DOHH2 (cell line): ENCODE results near the gene ADCY7.

Experiments used
- EZH2phosphoT487 ChIP-seq: fragments of 200-600 bp; sonication (generic); IDR thresholded peaks from 2 replicates; pipeline ENCODE4 v1.6.1; 2017; ENCODE audit warnings: borderline replicate concordance, mild to moderate bottlenecking, antibody characterized with exemption, low read length, moderate library complexity, mixed read lengths
- TF ChIP-seq, protein P1 (sequence below): fragments of 200-600 bp; sonication (generic); IDR thresholded peaks from one replicate; pipeline ENCODE4 v1.5.1; 2014; ENCODE audit warnings: antibody characterized with exemption, mild to moderate bottlenecking, low read depth, low read length; ENCODE audit not compliant: poor library complexity, severe bottlenecking

DNA sequence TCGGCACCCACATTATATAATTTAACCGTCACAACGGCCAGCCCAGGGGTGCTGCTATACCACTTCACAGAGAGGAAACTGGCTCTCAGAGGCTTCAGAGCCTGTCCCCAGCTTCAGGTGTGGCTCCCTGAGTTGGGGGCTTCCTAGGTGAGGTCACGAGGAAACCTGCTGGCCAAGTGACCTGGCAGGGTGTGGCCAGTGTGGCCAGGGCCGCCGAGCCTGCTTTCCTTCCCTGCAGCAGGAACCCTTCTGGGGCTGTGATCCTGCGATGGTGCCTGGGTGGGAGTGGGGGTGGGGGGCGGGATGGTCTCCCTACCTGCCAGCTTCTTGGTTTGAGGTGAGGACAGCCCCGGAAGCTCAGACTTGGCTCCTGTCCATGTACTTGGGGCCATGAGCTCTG lies 39.9 kb downstream of the ADCY7 start:
- TF ChIP-seq, protein P1, sequence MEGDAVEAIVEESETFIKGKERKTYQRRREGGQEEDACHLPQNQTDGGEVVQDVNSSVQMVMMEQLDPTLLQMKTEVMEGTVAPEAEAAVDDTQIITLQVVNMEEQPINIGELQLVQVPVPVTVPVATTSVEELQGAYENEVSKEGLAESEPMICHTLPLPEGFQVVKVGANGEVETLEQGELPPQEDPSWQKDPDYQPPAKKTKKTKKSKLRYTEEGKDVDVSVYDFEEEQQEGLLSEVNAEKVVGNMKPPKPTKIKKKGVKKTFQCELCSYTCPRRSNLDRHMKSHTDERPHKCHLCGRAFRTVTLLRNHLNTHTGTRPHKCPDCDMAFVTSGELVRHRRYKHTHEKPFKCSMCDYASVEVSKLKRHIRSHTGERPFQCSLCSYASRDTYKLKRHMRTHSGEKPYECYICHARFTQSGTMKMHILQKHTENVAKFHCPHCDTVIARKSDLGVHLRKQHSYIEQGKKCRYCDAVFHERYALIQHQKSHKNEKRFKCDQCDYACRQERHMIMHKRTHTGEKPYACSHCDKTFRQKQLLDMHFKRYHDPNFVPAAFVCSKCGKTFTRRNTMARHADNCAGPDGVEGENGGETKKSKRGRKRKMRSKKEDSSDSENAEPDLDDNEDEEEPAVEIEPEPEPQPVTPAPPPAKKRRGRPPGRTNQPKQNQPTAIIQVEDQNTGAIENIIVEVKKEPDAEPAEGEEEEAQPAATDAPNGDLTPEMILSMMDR, result no peak
- no peak for TF ChIP-seq EZH2phosphoT487
